ENCODE measurements around the gene ALDH8A1. TPM values are rescaled to one million over a fixed set of nuclear protein-coding genes. Genes with fewer than 3 reads are reported as not detected.

Gene ALDH8A1
- total and polyA plus RNA-seq, 2 of the 13 experiments (the other 11 are each of a cell fraction or from before 2014, with no cell fraction given): 1.1 to 3.4 TPM

DNA sequence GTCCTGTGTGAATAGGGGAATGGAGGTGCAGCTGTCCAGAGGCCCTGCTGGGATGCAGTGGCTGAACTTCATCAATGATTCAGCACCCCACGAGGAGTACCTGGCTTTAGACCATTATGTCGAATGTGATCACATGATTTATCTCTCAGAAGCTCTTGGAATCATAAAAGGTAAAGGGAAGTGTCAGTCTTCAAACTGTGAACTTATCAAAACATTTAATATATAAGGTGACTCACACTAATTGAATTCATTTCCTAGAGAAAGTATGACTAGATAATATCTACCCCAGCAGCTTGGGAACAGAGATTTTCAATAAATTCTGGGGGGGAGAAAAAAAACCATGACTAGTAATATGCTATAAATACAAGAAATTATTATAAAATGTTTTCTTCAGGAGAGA lies 29.5 kb downstream of the ALDH8A1 start (continued):
- TF ChIP-seq, protein P1, sequence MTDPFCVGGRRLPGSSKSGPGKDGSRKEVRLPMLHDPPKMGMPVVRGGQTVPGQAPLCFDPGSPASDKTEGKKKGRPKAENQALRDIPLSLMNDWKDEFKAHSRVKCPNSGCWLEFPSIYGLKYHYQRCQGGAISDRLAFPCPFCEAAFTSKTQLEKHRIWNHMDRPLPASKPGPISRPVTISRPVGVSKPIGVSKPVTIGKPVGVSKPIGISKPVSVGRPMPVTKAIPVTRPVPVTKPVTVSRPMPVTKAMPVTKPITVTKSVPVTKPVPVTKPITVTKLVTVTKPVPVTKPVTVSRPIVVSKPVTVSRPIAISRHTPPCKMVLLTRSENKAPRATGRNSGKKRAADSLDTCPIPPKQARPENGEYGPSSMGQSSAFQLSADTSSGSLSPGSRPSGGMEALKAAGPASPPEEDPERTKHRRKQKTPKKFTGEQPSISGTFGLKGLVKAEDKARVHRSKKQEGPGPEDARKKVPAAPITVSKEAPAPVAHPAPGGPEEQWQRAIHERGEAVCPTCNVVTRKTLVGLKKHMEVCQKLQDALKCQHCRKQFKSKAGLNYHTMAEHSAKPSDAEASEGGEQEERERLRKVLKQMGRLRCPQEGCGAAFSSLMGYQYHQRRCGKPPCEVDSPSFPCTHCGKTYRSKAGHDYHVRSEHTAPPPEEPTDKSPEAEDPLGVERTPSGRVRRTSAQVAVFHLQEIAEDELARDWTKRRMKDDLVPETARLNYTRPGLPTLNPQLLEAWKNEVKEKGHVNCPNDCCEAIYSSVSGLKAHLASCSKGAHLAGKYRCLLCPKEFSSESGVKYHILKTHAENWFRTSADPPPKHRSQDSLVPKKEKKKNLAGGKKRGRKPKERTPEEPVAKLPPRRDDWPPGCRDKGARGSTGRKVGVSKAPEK (CRISPR knock-in tag; IDR thresholded peaks at IDR 0.05; ENCODE audit: borderline replicate concordance): no peak
- no peak for TF ChIP-seq NFIC (IDR thresholded peaks at IDR 0.05; ENCODE audit: low read length)
- no peak for TF ChIP-seq ZSCAN31 (CRISPR knock-in tag; IDR thresholded peaks at IDR 0.05; ENCODE audit: low read depth)
- no peak for TF ChIP-seq RFXAP (CRISPR knock-in tag; IDR thresholded peaks at IDR 0.05; ENCODE audit: borderline replicate concordance)
- TF ChIP-seq, protein P2, sequence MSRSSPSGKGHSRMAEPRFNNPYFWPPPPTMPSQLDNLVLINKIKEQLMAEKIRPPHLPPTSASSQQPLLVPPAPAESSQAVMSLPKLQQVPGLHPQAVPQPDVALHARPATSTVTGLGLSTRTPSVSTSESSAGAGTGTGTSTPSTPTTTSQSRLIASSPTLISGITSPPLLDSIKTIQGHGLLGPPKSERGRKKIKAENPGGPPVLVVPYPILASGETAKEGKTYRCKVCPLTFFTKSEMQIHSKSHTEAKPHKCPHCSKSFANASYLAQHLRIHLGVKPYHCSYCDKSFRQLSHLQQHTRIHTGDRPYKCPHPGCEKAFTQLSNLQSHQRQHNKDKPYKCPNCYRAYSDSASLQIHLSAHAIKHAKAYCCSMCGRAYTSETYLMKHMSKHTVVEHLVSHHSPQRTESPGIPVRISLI (CRISPR knock-in tag; IDR thresholded peaks at IDR 0.05; ENCODE audit: borderline replicate concordance): no peak
- no peak for TF ChIP-seq SNAPC2 (CRISPR knock-in tag; IDR thresholded peaks at IDR 0.05)
- TF ChIP-seq MBD4 (IDR thresholded peaks at IDR 0.05; ENCODE audit: borderline replicate concordance, low read length): no peak

DNA sequence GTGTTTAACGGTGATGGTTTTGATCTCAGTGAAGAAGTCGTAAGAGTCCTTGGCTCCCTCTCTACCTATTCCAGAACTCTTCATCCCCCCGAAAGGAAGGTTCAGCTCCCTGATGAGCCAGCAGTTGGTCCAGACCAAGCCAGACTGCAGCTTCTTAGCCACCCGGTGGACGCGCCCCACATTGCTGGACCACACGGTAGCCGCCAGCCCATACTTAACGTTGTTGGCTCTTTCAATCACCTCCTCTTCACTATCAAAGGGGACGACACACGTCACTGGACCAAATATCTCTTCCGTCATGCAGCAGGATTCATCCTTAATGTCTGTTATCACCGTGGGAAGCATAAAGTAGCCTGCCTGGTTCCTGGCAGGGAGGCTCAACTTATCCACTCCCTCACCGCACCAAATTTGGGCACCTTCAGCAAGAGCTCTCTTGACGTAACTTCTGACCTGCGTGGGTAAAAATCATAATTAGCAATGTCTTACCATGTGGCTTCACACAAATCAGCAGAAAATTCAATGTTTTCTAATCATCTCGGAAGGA lies 31.4 kb downstream of the ALDH8A1 start:
- Histone ChIP-seq H2AFZ (ENCODE audit: low read length) (no peak overlapping the region), H4K20me1 (ENCODE audit: insufficient read depth, low read length) (no peaks in the 10 kb centered on the region), H3K4me1 (ENCODE audit: insufficient read depth, low read length) (no peaks in the 10 kb centered on the region), H3K9me3 (ENCODE audit: low read length) (no peaks in the 10 kb centered on the region), H3K4me3 (replicated peaks in 1 of 3; ENCODE audit: insufficient read depth in 1 of 3, low read depth in 2 of 3, low read length in 3 of 3) (no peak overlapping the region), H3K79me2 (ENCODE audit: insufficient read depth, low read length) (no peaks in the 10 kb centered on the region), H3K27me3 (ENCODE audit: control insufficient read depth in 1 of 2, insufficient read depth in 2 of 2, low read length in 2 of 2) (no peaks in the 10 kb centered on the region), H3K4me2 (ENCODE audit: low read depth, low read length) (no peak overlapping the region), H3K27ac (ENCODE audit: extremely low read length, insufficient read depth, low read length) (no peak overlapping the region), H3K9ac (ENCODE audit: insufficient read depth, low read depth, low read length) (no peak overlapping the region), H3K36me3 (replicated peaks in 1 of 2; ENCODE audit: control insufficient read depth in 1 of 2, insufficient read depth in 2 of 2, low read length in 2 of 2) (no peaks in the 10 kb centered on the region)
- no peak for FAIRE-seq
- DNase-seq (ENCODE audit: low spot score): no peak
- TF ChIP-seq, protein P3, sequence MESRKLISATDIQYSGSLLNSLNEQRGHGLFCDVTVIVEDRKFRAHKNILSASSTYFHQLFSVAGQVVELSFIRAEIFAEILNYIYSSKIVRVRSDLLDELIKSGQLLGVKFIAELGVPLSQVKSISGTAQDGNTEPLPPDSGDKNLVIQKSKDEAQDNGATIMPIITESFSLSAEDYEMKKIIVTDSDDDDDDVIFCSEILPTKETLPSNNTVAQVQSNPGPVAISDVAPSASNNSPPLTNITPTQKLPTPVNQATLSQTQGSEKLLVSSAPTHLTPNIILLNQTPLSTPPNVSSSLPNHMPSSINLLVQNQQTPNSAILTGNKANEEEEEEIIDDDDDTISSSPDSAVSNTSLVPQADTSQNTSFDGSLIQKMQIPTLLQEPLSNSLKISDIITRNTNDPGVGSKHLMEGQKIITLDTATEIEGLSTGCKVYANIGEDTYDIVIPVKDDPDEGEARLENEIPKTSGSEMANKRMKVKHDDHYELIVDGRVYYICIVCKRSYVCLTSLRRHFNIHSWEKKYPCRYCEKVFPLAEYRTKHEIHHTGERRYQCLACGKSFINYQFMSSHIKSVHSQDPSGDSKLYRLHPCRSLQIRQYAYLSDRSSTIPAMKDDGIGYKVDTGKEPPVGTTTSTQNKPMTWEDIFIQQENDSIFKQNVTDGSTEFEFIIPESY (CRISPR knock-in tag; IDR thresholded peaks at IDR 0.05): peak; percentile 99
- no peak for TF ChIP-seq ZNF737 (CRISPR knock-in tag; IDR thresholded peaks at IDR 0.05; ENCODE audit: borderline replicate concordance)
- intact Hi-C loops (cut with micrococcal nuclease; ENCODE audit: unreplicated experiment): no loop called here
- no TSS peak for BruUV-seq (replicated peaks)
- in situ Hi-C loops (cut with HindIII; ENCODE audit: extremely low pct_ligation_motif_present, low pct_unique_long_range_greater_than_20kb): no loop called here
- ChIA-PET POLR2A (no interaction called here), CTCF (ENCODE audit: low intra/inter-chr PET ratio, low total read pairs) (no interaction called here)
- WGBS (ENCODE audit: low lambda C conversion rate): 89% methylated on average over 17 of the region's 17 CpGs
- ATAC-seq: peak; percentile 38; the same call in 2 of the 3 replicates

Measured in HepG2 (cell line).